GM19324 (cell line): ENCODE results near the gene FBLN2.

Experiments
- ATAC-seq: cut with Tn5 transposase; IDR thresholded peaks from one replicate; pipeline ENCODE4 v1.9.1; 2021; ENCODE audit warnings: mild to moderate bottlenecking, moderate library complexity; ENCODE audit not compliant: unreplicated experiment, low FRiP score

Gene FBLN2

GRCh38 chr3:13575459-13576061, 26.6 kb downstream of the FBLN2 start:
- ATAC-seq = no peak

DNA sequence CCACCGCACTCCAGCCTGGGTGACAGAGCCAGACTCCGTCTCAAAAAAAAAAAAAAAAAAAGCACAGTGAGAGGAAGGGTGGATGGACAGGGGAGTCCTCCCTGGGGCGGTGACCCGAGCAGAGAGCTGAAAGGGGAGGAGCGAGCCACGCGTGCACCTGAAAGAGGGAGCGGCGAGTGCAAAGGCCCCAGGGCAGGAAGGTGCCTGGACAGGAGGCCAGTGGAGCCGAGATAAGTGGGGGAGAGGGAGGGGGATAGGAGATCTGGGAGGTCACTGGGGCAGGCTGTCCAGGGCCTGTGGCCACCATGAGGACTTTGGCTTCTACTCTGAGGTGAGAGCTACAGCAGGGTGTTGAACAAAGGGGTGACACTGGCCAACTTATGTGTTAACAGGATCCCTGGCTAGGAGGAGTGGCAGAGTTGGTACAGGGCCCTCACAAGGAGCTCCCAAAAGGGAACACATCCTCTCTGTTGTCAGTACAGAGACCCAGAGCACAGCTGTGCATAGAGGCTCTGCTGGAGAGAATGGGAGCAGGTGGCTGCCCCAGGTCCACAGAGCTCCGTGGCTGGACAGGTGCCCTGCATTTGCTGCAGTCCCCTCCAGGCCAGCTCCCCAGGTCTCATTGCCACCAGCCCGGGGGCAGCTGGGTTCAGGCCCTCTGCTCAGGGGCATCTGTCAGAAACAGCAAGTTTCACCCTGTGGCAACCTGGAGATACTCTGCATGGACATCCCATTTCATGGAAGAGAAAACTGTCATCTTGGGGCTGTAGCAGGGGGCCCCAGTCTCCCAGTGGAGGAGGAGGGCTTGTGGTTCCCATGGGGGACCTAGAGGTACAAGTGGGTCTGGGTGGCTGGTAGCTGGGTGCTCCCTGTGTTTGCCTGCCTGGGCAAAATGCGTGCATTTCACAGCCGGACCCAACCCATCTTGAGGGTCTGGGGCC, 28.5 kb downstream of the FBLN2 start:
- ATAC-seq = no peak

DNA sequence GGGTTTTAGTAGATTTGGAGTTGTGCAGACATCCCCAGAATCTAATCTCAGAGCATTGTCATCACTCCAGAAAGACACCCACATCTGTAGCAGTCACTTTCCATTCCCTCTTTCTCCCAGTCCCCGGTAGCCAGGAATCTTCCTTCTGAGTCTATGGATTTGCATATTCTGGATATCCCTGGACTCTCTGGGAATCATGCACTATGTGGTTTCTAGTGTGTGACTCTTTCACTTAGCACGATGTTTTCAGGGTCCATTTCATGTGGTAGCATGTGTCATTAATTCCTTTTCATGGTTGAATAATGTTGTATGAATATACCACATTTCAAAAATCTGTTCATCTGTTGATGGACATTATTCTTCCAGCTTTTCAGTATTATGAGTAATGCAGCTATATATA, 29.3 kb downstream of the FBLN2 start:
- ATAC-seq = no peak

DNA sequence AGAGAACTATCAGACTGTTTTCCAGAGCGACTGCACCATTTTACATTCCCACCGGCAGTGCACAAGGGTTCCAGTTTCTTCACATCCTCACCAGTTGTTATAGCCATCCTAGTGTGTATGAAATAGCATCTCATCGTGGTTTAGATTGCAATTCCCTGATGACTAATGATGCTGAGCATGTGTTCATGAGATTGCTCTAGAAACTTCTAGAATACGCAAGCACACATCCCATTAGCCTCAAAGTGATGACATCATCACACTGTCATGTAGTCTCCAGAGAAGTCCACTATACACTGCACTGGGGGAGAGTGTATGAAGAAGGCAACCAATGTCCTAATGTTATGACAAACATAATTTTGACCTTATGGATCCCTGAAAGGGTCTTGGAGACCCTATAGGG, 30.1 kb downstream of the FBLN2 start:
- ATAC-seq = no peak

- no peak for ATAC-seq
Measured at GRCh38 chr3:13580256-13581023, 31.5 kb downstream of the FBLN2 start.

DNA sequence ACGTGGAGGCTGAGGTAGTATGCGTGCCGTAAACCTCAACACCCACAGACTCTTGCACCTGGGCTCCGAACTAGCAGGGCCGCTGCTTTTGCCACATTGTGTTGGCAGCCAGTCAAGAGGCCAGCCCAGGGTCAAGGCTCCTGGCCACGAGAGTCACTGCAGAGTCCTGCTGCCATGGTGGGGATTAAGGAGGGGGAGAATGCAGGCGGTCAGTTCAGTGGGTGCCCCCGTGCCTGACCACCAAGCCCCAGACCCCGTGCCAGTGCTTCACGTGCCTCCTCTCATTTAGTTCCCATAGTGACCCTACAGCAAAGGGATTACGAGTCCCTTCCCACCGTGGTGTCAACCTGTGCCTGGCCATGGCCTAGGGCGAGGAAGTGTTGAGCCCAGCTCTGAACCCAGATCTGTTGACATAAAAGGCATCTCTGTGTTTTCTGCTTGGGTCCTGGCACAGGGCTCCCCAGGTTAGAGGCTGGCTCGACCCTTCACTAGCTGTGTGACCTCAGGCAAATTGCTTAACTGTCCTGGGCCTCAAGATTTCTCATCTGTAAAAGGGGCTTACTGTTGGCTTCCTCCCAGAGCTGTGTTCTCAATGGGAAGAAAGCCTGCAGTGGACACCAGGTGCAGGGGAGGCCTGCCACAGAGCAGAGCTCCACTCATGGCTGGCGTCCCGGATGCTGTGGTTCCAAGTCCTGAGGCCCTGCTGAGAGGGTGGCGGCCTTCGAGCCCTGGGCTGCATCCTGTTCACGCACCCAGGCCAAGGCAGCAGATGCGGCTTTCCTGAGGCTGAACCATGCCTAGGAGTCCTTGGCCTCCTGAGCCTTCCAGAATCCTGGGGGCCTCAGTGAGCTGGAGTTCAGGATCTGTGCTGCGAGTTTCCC, 32.8 kb downstream of the FBLN2 start:
- ATAC-seq = no peak

GRCh38 chr3:13582366-13583250, 33.7 kb downstream of the FBLN2 start:
- no peak for ATAC-seq

DNA sequence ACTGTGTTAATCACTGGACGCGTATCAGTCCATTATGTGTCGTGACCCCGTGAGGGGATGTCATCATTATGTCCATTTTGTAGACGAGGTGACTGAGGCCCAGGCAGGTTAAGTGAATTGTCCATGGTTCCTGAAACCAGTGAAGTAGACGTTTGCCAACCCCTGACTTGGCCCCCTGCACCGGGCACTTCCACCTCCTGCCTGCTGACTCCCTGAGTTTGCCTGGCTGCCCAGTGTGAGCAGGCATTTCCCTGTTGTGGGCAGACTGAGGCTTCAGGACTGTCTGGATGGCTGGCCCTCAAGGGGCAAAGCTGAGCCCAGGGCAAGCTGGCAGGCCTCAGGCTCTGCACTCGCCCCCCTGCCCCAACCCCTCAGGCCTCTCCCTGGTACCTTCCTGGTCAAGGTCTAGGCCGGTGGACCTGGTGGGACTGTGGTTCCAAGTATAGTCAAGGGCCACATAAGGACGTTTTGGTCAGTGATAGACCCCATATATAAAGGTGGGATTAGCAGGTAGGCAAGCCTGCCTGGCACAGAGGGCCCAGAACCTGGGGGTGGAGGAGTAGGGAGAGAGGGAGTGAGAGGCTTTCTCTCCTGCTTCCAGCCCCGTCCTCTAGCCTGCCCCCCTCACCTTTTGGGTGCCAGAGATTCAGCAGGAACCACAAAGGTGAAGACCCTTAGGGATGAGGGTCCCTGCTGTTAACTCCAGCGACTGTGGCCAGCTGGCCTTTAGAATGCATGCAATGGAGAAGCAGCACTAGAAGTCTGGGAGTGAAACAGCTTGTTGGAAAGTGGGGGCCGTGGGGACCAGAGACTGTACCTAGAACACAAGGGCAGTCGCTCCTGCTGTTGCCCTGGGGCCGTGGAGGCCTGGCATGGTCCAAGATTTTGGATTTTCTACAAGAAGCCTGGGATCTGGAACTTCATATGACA, 34.6 kb downstream of the FBLN2 start:
- ATAC-seq = no peak

- no peak for ATAC-seq
Measured at GRCh38 chr3:13584427-13584891, 35.5 kb downstream of the FBLN2 start.

- no peak for ATAC-seq
Measured at GRCh38 chr3:13584901-13585300, 36.0 kb downstream of the FBLN2 start.

DNA sequence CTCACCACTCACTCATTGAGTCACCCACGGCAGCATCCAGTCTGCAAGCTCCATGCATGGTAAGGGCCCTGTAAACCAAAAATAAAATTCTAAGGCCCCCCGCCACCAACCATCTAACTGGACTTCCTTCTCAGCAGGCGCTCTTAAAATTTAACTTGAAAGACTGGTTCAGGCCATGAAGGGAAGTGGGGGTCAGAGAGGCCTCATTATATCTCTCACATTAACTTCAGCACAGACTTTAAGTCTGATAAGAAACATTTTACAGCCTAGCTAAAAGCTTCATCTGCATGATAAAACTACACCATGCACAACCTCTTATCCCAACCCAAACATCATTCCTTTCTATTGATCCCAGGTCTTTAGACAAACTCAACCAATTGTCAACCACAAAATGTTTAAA, 38.5 kb downstream of the FBLN2 start:
- ATAC-seq = no peak

DNA sequence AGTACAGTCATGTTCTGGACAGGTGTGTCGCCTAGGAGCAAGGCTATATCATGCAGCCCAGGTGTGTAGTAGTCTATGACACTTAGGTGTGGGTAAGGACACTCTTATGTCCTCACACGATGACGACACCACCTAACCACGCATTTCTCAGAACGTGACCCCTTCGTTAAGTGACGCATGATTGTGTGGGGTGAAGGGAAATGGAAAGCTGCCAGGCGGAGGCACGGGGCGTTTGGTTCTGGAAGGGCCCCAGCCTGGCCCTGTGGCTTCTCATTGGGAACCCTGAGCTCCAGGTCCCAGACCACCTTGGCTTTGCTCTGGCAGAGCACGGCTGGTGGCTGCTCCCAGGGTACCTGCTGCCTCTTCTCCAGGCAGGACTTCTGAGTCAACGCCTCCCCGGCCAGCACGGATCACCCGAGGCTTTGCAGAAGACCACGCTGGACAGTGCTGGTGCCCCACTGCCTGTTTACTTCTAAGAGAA, 39.3 kb downstream of the FBLN2 start:
- ATAC-seq = no peak

- no peak for ATAC-seq
Measured at GRCh38 chr3:13588993-13589392, 40.1 kb downstream of the FBLN2 start.

- ATAC-seq = no peak
Measured at GRCh38 chr3:13590841-13591520, 42.1 kb downstream of the FBLN2 start.

GRCh38 chr3:13593615-13594014, 44.7 kb downstream of the FBLN2 start:
- no peak for ATAC-seq

DNA sequence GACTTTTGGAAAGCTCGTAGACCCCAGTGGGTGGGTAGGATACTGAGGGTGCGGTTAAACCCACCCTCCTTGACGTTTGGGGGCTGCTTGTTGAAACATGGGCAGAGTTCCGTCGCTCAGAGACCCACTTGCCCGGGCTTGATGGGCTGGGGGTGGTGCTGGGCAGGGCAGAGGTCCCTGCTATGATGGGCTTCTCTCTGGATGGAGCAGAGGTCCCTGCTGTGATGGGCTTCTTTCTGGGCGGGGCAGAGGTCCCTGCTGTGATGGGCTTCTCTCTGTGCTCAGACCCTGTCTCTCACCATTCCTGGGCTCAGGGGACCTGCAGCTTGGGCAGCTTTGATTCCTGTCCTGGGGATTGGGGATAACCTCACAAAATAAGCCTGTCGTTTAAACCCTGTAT, 45.2 kb downstream of the FBLN2 start:
- ATAC-seq = no peak

DNA sequence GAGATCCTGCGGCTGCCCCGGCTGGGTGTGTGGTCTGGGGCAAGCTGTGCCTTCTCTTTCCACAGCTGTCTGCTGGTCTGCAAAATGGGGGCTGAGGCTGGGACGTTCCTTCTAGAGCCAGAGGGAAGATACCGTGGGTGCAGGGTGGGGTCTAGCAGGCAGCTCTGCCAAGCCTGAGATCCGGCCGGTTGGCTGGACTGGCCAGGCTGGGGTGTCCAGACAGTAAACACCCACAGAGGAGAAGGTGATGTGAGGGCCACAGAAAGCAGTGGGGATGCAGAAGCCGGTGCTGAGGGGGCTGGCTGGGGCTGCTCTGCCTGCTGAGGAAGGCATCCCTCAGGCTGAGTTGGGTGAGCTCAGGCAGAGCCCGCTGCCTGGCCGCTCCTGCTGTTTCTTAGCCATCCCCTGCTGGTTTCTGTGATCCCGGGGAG, 46.1 kb downstream of the FBLN2 start:
- ATAC-seq = no peak
